T-helper 17 cell (primary cell): Measurements from ENCODE around the gene IL4. TPM values are rescaled to one million over a fixed set of nuclear protein-coding genes. Genes with fewer than 3 reads are reported as not detected.
A peak's percentile ranks its signal among the peaks of the same experiment; 100 is the strongest.

ENCODE experiments used
- ATAC-seq: fragments of 150-1000 bp; cut with Tn5 transposase; 2 replicates; pipeline ENCODE4 v1.10.0; 2021; ENCODE audit warnings: mild to moderate bottlenecking, moderate library complexity
- DNase-seq, 3 donors: peaks; one replicate each; pipeline versions ENCODE4 v3.0.0 to v3.0.0-alpha.2; 2020 to 2021
- H3K9me3 ChIP-seq: one replicate; pipeline ENCODE4 v1.7.0; 2013; ENCODE audit warnings: low read length, mild to moderate bottlenecking; ENCODE audit not compliant: control insufficient read depth, poor library complexity, severe bottlenecking
- H3K27ac Mint-ChIP-seq: one replicate; pipeline ENCODE4 v1.8.0; 2022; ENCODE audit warnings: mild to moderate bottlenecking, moderate library complexity, mixed read lengths
- H3K27me3 Mint-ChIP-seq: one replicate; pipeline ENCODE4 v1.8.0; 2022; ENCODE audit warnings: mixed read lengths
- H3K36me3 Mint-ChIP-seq: one replicate; pipeline ENCODE4 v1.8.0; 2022; ENCODE audit warnings: low read depth, mixed read lengths
- H3K4me1 Mint-ChIP-seq: one replicate; pipeline ENCODE4 v1.8.0; 2022; ENCODE audit warnings: mild to moderate bottlenecking, mixed read lengths
- H3K4me3 Mint-ChIP-seq: one replicate; pipeline ENCODE4 v1.8.0; 2022; ENCODE audit warnings: mild to moderate bottlenecking, moderate library complexity, mixed read lengths
- total RNA-seq, 4 donors: library from RNA in 2 of 4; stranded (reverse) in 2 of 4; gene quantifications; one replicate each; pipeline ENCODE4 v1.2.3 and lab custom pipeline; 2022 to 2026

Gene IL4
- total RNA-seq, 2 donors from 2014 or later: not detected

- Mint-ChIP-seq H3K4me1 (no peaks in the 10 kb centered on the region), H3K27me3 (peaks cover 8% of the 10 kb centered on the region), H3K27ac (no peak overlapping the region), H3K4me3 (no peak overlapping the region), H3K36me3 (peaks cover 2% of the 10 kb centered on the region)
- ATAC-seq (no peak), DNase-seq (no peak)
- no peaks in the 10 kb centered on the region for H3K9me3 ChIP-seq
Measured at GRCh38 chr5:132671000-132671399, 2.8 kb upstream of the IL4 start.

- ATAC-seq: no peak
- no peak overlapping the region for H3K27ac Mint-ChIP-seq
- H3K4me3 Mint-ChIP-seq: no peak overlapping the region
- H3K36me3 Mint-ChIP-seq: peaks cover 3% of the 10 kb centered on the region
- DNase-seq: no peak
- H3K9me3 ChIP-seq: no peaks in the 10 kb centered on the region
- no peaks in the 10 kb centered on the region for H3K4me1 Mint-ChIP-seq
- H3K27me3 Mint-ChIP-seq: peaks cover 4% of the 10 kb centered on the region
Measured at GRCh38 chr5:132673488-132673887, 301 bp upstream of the IL4 start.

DNA sequence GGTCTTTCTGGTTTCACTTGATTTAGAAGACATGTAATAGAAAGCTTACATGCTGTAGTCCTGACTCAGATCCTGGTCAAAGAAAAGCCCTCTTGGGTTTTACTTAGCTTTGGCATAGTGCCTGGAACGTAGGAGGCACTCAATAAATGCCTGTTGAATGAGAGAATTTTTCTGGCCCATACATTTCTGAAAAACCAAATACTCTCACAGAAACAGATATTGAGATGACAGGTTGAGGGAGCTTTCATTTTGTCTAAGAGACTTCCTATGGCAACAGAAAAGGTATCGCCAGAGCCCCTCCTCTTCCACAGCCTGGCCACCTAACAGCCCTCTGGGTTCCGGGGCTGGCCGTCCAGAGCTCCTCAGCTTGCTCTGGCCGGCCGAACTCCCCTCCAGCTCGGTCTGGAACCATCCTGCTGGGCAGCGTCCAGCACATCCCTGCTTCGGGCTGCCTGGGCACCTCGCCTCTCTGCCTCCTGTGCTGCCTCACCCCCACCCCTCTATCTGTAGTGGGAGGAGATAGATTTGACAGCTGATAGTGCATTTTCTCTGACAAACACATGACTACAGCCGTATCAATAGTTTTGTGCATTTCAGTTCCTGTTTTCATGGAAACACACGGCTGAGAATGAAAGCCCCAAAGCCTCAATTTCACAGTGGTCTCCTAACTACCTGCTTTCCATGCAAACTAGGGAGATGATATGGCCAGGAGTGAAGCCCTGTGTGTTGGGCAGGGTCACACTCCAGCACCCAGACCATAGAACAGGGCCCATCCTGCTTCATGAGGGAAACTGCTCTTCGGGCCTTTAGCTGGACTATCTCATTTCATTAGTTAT is 1.1 kb downstream of the IL4 start:
- Mint-ChIP-seq H3K4me3 (peak overlapping the region; percentile 39), H3K27ac (peak overlapping the region; percentile 51), H3K36me3 (peaks cover 3% of the 10 kb centered on the region), H3K4me1 (no peaks in the 10 kb centered on the region), H3K27me3 (peaks cover 4% of the 10 kb centered on the region)
- DNase-seq (no peak), ATAC-seq (no peak)
- no peaks in the 10 kb centered on the region for H3K9me3 ChIP-seq

DNA sequence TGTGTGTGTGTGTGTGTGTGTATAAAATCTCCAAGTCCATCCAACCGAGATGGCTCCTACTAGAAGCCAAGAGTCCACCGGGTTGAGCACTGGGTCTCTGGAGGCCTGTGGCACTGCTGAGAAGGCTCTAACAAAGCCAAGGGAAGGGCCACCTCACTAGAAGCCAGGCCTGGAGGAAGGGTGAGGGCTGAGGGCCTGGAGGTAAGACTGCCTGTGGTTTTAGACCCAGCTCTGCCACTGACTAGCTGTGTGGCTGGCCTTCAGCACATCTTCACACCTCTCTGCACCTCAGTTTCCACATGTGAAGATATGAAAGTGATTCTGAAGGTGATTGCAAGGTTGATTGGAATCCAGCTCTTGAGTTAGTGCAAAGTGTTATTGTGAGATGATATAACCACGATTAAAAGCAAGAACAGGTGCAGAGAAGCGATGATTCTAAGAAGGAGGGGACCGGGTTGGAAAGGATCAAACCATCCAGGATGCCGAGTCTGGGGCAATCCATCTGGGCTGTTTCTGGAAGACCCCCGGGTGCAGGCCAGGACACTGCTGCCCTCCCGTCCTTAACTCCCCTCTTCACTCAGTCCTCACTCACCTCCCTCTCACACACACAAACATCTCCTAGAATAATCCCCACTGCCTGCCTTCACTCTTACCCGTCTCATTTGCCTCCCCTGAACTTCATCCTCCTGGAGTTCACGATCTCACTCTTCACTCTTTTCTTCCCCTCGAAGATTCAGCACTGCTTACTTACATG is 2.3 kb downstream of the IL4 start:
- H3K27ac Mint-ChIP-seq: no peak overlapping the region
- H3K4me1 Mint-ChIP-seq: no peaks in the 10 kb centered on the region
- no peak overlapping the region for H3K4me3 Mint-ChIP-seq
- ATAC-seq (no peak), DNase-seq (no peak)
- peaks cover 4% of the 10 kb centered on the region for H3K27me3 Mint-ChIP-seq
- peaks cover 3% of the 10 kb centered on the region for H3K36me3 Mint-ChIP-seq
- no peaks in the 10 kb centered on the region for H3K9me3 ChIP-seq

DNA sequence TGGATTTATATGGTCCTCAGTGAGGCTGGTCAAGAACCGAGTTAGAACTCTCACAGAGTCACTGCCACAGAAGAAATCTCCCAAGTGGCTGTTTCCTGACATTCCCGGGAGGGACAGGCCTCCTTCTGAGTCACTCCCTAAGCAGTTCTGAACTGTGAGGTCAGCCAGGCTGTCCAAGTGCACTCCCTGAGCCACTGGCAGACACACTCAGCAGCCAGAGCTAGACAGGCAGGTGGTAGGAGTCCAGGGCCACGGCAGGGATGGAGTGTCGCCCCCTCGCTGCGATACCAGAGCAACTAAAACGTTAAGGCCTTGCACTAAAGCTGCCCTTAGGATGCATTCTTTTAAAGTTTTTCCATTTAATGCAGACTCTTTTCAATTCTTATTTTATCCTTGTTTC is 3.4 kb downstream of the IL4 start:
- H3K4me3 Mint-ChIP-seq: no peak overlapping the region
- peaks cover 4% of the 10 kb centered on the region for H3K27me3 Mint-ChIP-seq
- H3K27ac Mint-ChIP-seq: no peak overlapping the region
- no peaks in the 10 kb centered on the region for H3K9me3 ChIP-seq
- H3K4me1 Mint-ChIP-seq: peaks cover 3% of the 10 kb centered on the region
- no peak for DNase-seq
- peaks cover 5% of the 10 kb centered on the region for H3K36me3 Mint-ChIP-seq
- ATAC-seq: no peak

GRCh38 chr5:132677682-132678400 is 4.1 kb downstream of the IL4 start:
- Mint-ChIP-seq H3K27ac (no peak overlapping the region), H3K4me3 (peak overlapping the region; percentile 15), H3K4me1 (peaks cover 3% of the 10 kb centered on the region), H3K27me3 (peaks cover 4% of the 10 kb centered on the region), H3K36me3 (peaks cover 5% of the 10 kb centered on the region)
- ATAC-seq (no peak), DNase-seq (no peak)
- H3K9me3 ChIP-seq: no peaks in the 10 kb centered on the region

DNA sequence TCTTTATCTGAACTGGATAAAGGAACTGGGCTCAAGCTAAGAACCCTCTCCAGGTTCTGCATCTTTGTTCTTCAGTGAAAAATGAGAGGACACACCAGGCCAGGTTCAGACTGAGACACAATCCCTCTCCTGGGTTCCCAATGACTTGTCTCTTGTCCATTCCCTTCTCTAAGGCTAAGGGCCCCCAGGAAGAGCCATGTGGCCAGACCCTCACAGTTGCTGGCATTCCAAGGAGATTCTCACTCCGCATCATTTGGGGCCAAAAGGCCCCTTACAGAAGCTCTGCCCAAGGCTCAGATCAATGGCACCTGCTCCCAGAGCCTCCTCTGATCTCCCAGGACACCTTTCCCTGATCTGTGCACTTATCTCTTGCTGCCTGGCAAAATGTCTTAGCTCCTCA is 4.9 kb downstream of the IL4 start:
- peaks cover 3% of the 10 kb centered on the region for H3K4me1 Mint-ChIP-seq
- H3K4me3 Mint-ChIP-seq: no peak overlapping the region
- H3K27me3 Mint-ChIP-seq: peaks cover 4% of the 10 kb centered on the region
- no peak overlapping the region for H3K27ac Mint-ChIP-seq
- H3K36me3 Mint-ChIP-seq: peaks cover 5% of the 10 kb centered on the region
- ATAC-seq: no peak
- no peaks in the 10 kb centered on the region for H3K9me3 ChIP-seq
- DNase-seq: no peak

DNA sequence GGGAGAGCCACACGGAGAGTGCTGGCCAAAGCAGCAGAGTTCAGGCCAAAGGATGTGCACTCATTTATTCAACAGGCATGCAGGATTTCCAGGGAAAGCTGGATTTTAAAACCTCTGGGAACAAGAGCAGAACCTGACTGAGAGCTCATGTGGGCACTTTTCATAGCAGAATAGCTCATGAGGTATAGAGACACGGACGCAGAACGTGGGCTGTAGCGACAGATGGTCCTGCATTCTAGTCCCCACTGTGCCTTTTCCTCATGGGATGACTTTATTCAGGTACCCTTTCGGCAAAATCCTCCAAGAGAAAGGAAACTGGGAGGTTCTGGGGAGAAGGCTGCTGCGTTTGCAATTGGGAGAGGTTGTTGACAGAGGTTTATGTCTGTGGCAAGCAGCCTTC is 5.4 kb downstream of the IL4 start:
- H3K36me3 Mint-ChIP-seq: peaks cover 5% of the 10 kb centered on the region
- H3K27ac Mint-ChIP-seq: no peak overlapping the region
- H3K4me3 Mint-ChIP-seq: no peak overlapping the region
- H3K9me3 ChIP-seq: no peaks in the 10 kb centered on the region
- DNase-seq: no peak
- H3K4me1 Mint-ChIP-seq: peaks cover 3% of the 10 kb centered on the region
- peaks cover 4% of the 10 kb centered on the region for H3K27me3 Mint-ChIP-seq
- no peak for ATAC-seq

DNA sequence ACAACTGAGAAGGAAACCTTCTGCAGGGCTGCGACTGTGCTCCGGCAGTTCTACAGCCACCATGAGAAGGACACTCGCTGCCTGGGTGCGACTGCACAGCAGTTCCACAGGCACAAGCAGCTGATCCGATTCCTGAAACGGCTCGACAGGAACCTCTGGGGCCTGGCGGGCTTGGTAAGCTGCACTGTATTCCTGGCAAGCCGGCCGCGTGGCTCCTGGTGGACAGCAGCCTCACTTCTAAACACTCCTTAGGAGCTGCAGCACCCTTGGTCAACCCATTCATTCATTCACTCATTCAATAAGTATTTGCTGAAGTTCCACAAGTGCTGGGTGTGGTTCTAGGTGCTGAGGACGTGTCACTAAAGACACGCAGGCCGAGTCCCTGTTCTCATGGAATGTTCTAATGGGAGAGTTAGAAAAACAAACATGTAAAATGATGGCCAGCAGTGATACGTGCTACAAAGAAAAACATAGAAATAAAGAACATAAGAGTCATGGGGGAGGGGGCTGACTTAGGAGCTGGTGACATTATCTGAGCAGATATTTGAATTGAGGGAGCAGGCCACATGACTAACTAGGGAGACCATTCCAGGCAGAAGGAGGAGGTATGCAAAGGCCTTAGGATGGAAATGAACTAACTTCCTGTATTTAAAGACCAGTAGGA is 6.1 kb downstream of the IL4 start:
- H3K27me3 Mint-ChIP-seq: peaks cover 4% of the 10 kb centered on the region
- ATAC-seq (no peak), DNase-seq (no peak)
- no peak overlapping the region for H3K27ac Mint-ChIP-seq
- H3K9me3 ChIP-seq: no peaks in the 10 kb centered on the region
- peaks cover 3% of the 10 kb centered on the region for H3K4me1 Mint-ChIP-seq
- peaks cover 5% of the 10 kb centered on the region for H3K36me3 Mint-ChIP-seq
- no peak overlapping the region for H3K4me3 Mint-ChIP-seq

DNA sequence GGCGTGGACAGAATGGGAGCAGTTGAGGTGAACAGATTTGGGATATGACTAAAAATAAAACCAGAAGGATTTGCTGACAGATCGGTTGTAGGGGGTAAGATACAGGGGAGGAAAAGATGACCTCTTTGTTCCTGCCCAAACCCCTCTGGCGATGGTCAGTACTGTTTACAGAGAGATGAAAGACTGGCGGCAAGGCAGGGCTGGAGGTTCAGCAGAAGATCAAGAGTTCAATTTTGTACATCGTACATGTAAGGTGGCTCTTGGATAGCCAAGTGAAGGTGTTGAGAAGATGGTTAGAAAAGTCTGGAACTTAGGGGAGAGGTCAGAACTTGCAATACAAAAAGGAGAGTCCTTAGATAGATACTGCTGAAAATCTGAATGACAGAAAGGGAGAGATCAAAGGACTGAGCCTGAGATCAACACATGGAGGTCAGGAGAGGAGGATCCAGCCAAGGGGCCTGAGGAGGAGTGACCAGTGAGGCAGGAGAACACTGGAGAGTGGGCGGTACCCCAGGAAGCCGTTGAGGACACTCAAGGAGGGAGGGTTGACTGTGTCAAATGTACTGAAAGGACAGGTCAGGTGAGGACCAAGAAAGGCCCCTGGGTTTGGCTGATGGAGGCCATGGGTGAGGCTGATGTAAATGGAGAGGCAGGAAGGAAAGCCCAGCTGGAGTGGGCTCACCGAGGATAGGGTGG is 7.1 kb downstream of the IL4 start:
- H3K36me3 Mint-ChIP-seq: peaks cover 5% of the 10 kb centered on the region
- peaks cover 7% of the 10 kb centered on the region for H3K4me1 Mint-ChIP-seq
- H3K27ac Mint-ChIP-seq: no peak overlapping the region
- H3K27me3 Mint-ChIP-seq: peaks cover 4% of the 10 kb centered on the region
- H3K9me3 ChIP-seq: no peaks in the 10 kb centered on the region
- DNase-seq: no peak
- no peak for ATAC-seq
- H3K4me3 Mint-ChIP-seq: no peak overlapping the region

- DNase-seq: no peak
- H3K27ac Mint-ChIP-seq: no peak overlapping the region
- H3K27me3 Mint-ChIP-seq: peaks cover 3% of the 10 kb centered on the region
- H3K36me3 Mint-ChIP-seq: peaks cover 2% of the 10 kb centered on the region
- no peak for ATAC-seq
- peaks cover 7% of the 10 kb centered on the region for H3K4me1 Mint-ChIP-seq
- H3K9me3 ChIP-seq: no peaks in the 10 kb centered on the region
- H3K4me3 Mint-ChIP-seq: no peak overlapping the region
Measured at GRCh38 chr5:132681476-132681831, 7.7 kb downstream of the IL4 start.

- no peaks in the 10 kb centered on the region for H3K9me3 ChIP-seq
- Mint-ChIP-seq H3K36me3 (peaks cover 2% of the 10 kb centered on the region), H3K27ac (no peak overlapping the region), H3K27me3 (no peaks in the 10 kb centered on the region), H3K4me3 (no peak overlapping the region), H3K4me1 (peaks cover 7% of the 10 kb centered on the region)
- ATAC-seq (no peak), DNase-seq (no peak)
Measured at GRCh38 chr5:132681983-132682382, 8.2 kb downstream of the IL4 start.
